Heart right ventricle (tissue), 16 donors: ENCODE data around the gene MRTFA. TPM values are rescaled to one million over a fixed set of nuclear protein-coding genes. Genes with fewer than 3 reads are reported as not detected.

Source experiments
- ATAC-seq, 8 donors: fragments of 200-7000 bp; cut with Tn5 transposase; one replicate each; pipeline ENCODE4 v1.9.1; 2020; ENCODE audit warnings: mild to moderate bottlenecking in 8 of 8, moderate library complexity in 8 of 8, moderate number of reproducible peaks in 1 of 8
- DNase-seq, 2 donors: peaks; one replicate each; pipeline ENCODE4 v3.0.0-alpha.2; 2020
- H3K27ac ChIP-seq, 10 donors: fragments of 200-600 bp; sonication (generic) in 2 of 10; one replicate each; pipeline versions ENCODE4 v1.5.0 to v1.8.0; 2020 to 2022; ENCODE audit warnings: mild to moderate bottlenecking in 3 of 10
- H3K27me3 ChIP-seq, 7 donors: fragments of 200-600 bp; one replicate each; pipeline ENCODE4 v1.8.0; 2021 to 2022; ENCODE audit warnings: mild to moderate bottlenecking in 2 of 7
- H3K36me3 ChIP-seq, 9 donors: fragments of 200-600 bp; sonication (generic) in 1 of 9; one replicate each; pipeline versions ENCODE4 v1.5.0 to v1.8.0; 2020 to 2022; ENCODE audit warnings: mild to moderate bottlenecking in 2 of 9
- H3K4me1 ChIP-seq, 9 donors: fragments of 200-600 bp; sonication (generic) in 1 of 9; one replicate each; pipeline versions ENCODE4 v1.5.0 to v1.8.0; 2020 to 2022; ENCODE audit warnings: mild to moderate bottlenecking in 4 of 9
- H3K4me3 ChIP-seq, 10 donors: fragments of 200-600 bp; sonication (generic) in 2 of 10; one replicate each; pipeline versions ENCODE4 v1.5.0 to v1.8.0; 2020 to 2022; ENCODE audit warnings: mild to moderate bottlenecking in 7 of 10, moderate library complexity in 2 of 10
- H3K9me3 ChIP-seq, 11 donors: fragments of 200-600 bp in 10 of 11; sonication (generic) in 2 of 11; one replicate each; pipeline versions ENCODE4 v1.5.0 to v1.8.0; 2013 to 2022; ENCODE audit warnings: mild to moderate bottlenecking in 2 of 11, control low read depth in 1 of 11, moderate library complexity in 1 of 11
- WGBS, 2 donors: extraction: QIAGEN DNeasy Blood & Tissue Kit; methylation state at CpG; one replicate each; pipeline ENCODE4 v1.1.7; 2013; ENCODE audit warnings: inconsistent platforms in 1 of 2; 5-methylcytosine and 5-hydroxymethylcytosine counted together
- intact Hi-C, 10 donors: fragments of 100-400 bp; cut with DNase I; formaldehyde crosslinking; loops; one replicate each; pipeline versions ENCODE4 v1.11.1 to v1.14.2; 2022
- polyA plus RNA-seq, 2 donors: library from polyadenylated mRNA; stranded (reverse); fragments of 200-250 nt; gene quantifications; one replicate each; pipeline ENCODE4 v1.2.3, GENCODE V29; 2013
- total RNA-seq, 10 donors: library from RNA; stranded (reverse); fragmentation: NEBNext Ultra II Directional in 3 of 10; extraction: Animal tissue kit (Norgen Biotek cat#: 25700) in 3 of 10; gene quantifications; one replicate each; pipeline versions ENCODE4 v1.2.1 to v1.2.4, GENCODE V29; 2021 to 2023
- TF ChIP-seq, protein P1 (sequence below), 9 donors: fragments of 200-600 bp; sonication (generic) in 2 of 9; IDR thresholded peaks; one replicate each; pipeline versions ENCODE4 v1.5.0 to v1.8.0; 2021 to 2022; ENCODE audit warnings: antibody characterized with exemption in 9 of 9, mild to moderate bottlenecking in 5 of 9, moderate library complexity in 1 of 9
- donor health status: Arrhythmogenic right ventricular cardiomyopathy.
- donor health status: ischemic (EF 13 %, LVEDD 7.1; RV severe dilation, severe dysfunction).
- donor health status: healthy with polysubstance abuse.
- donor health status: DM: no; HTN: yes; CAD: no.
- donor health status: DM: no; HTN: no; CAD: no.
- donor health status: ischemic (EF 25% LVEDD 6.9; RV normal size, moderate dysfunction).
- donor health status: ischemic (EF 25% LVEDD 5.7; RV mildly dilated, moderate dysfunction).
- donor health status: healthy.
- donor health status: DM: yes; HTN: yes; CAD: no.
- donor health status: Ischemic cardiomyopathy.
- donor health status: ischemic (EF 35%, LVEDD 5.7; RV mildly dilated, moderate dysfunction).
- donor health status: nonischemic (EF 11% LVEDD 7.7; RV severe dilation, severe dysfunction).
- donor health status: DM: yes; HTN: yes; CAD: no.
- donor health status: PGD.
- donor health status: ischemic (EF 29% LVEDD 5.4; RV normal size, mild dysfunction).
- donor health status: nonischemic (EF 23%, LVEDD 6.1; RV moderate dilation, normal function).

MRTFA gene
- total and polyA plus RNA-seq, 12 donors, result 13.2 to 30.9 (median 18.9) TPM

DNA sequence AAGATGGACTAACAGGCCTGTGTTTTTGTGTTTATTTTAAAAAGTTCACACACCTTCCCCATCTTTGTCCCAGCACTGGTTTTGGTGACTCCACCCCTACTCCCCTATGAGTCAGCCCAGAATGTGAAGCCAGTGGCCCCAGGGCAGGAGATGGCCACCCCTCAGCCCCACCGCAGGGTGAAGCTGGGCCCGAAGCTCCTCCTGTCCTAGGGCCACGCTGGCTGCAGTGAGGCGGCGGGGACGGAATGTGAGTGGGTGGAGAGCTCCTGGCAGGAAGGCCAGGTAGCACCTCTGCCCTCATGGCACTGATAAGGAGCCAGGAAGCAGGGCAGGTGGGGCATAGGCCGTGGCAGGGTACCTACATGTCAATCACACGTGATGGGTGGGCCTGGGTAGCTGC lies 226.2 kb downstream of the MRTFA start:
- no peak for DNase-seq
- WGBS, 2 donors, result 84 to 91% methylated on average over 8 of the region's 8 CpGs
- TF ChIP-seq, protein P1, sequence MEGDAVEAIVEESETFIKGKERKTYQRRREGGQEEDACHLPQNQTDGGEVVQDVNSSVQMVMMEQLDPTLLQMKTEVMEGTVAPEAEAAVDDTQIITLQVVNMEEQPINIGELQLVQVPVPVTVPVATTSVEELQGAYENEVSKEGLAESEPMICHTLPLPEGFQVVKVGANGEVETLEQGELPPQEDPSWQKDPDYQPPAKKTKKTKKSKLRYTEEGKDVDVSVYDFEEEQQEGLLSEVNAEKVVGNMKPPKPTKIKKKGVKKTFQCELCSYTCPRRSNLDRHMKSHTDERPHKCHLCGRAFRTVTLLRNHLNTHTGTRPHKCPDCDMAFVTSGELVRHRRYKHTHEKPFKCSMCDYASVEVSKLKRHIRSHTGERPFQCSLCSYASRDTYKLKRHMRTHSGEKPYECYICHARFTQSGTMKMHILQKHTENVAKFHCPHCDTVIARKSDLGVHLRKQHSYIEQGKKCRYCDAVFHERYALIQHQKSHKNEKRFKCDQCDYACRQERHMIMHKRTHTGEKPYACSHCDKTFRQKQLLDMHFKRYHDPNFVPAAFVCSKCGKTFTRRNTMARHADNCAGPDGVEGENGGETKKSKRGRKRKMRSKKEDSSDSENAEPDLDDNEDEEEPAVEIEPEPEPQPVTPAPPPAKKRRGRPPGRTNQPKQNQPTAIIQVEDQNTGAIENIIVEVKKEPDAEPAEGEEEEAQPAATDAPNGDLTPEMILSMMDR (IDR thresholded peaks at IDR 0.05), result no peak
- intact Hi-C loops, result no loop called here
- Histone ChIP-seq H3K27ac (no peak overlapping the region), H3K27me3 (no peaks in the 10 kb centered on the region), H3K9me3 (no peaks in the 10 kb centered on the region), H3K36me3 (peaks cover 0 to 90% (median 35%) of the 10 kb centered on the region in 9 donors), H3K4me3 (no peak overlapping the region), H3K4me1 (peaks cover 0 to 20% (median 2%) of the 10 kb centered on the region in 9 donors)
- no peak for ATAC-seq

DNA sequence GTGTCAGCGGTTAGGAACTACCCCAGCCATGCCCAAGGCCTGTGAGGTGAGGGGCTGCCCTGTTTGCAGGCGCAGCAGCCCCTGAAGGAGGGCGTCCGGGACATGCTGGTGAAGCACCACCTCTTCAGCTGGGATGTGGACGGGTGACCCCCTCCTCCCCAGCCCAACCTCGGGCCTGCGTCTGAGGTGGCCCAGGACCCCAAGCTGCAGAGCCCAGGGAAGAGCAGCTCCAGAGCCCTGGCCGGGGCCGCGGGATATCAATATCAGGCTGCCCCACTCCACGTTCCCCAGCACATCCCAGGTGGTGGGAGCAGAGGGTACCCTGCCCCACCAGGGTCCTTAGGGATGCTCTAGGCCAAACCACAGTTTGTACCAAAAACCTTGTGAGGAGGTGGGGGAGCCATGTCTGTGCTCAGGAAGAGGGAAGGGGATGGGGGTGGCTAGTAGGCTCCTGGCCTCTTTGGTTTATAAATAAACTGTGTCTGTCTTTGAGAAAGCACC lies 226.9 kb downstream of the MRTFA start:
- intact Hi-C loops, result no loop called here
- H3K27ac ChIP-seq, result no peak overlapping the region
- no peaks in the 10 kb centered on the region for H3K27me3 ChIP-seq
- ATAC-seq (no peak), DNase-seq (no peak)
- WGBS, 2 donors, result 91 to 93% methylated on average over 11 of the region's 11 CpGs
- TF ChIP-seq, protein P1 (IDR thresholded peaks at IDR 0.05), result no peak
- peaks cover 0 to 92% (median 37%) of the 10 kb centered on the region in 9 donors for H3K36me3 ChIP-seq
- H3K4me3 ChIP-seq, result no peak overlapping the region
- no peaks in the 10 kb centered on the region for H3K9me3 ChIP-seq
- peaks cover 0 to 14% (median 0%) of the 10 kb centered on the region in 9 donors for H3K4me1 ChIP-seq

DNA sequence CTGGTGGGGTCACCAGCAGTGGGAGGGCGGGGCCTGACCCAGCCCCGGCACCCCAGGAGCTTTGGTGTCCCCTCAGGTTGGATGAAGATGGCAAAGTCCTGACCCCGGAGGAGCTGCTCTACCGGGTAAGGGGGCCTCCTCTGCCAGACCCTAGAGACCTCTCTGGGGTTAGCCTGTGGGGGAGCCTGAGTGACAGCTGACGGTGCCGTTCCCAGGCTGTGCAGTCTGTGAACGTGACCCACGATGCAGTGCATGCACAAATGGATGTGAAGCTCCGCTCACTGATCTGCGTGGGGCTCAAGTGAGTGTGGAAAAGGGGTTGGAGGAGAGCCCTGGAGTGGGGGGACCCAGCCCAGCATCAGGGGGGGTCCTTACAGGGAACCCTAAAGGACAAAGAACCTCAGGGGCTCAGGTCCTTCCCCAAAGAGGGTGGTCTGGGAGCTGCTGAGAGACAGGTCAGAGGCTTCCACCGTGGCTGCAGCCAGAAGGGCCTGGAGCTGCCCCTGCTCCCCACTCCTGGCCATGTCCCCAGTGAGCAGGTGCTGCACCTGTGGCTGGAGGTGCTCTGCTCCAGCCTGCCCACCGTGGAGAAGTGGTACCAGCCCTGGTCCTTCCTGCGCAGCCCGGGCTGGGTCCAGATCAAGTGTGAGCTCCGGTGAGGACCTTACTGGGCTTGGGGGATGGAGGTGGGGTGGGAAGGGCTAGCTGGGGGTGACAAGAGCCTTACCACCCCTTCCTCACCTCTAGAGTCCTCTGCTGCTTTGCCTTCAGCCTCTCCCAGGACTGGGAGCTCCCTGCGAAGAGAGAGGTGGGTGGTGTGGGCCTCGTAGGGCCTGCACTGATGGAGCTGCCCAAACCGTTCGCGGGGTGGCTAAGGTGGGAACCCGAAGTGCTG lies 227.6 kb downstream of the MRTFA start:
- H3K4me3 ChIP-seq, result no peak overlapping the region
- ATAC-seq (peak in 1 of 8 donors; percentile 3), DNase-seq (no peak)
- H3K36me3 ChIP-seq, result peaks cover 0 to 95% (median 40%) of the 10 kb centered on the region in 9 donors
- H3K4me1 ChIP-seq, result peaks cover 0 to 14% (median 0%) of the 10 kb centered on the region in 9 donors
- WGBS, 2 donors, result 87 to 90% methylated on average over 21 of the region's 21 CpGs
- TF ChIP-seq, protein P1 (IDR thresholded peaks at IDR 0.05), result no peak
- H3K27ac ChIP-seq, result no peak overlapping the region
- no peaks in the 10 kb centered on the region for H3K27me3 ChIP-seq
- intact Hi-C loops, result no loop called here
- H3K9me3 ChIP-seq, result no peaks in the 10 kb centered on the region

DNA sequence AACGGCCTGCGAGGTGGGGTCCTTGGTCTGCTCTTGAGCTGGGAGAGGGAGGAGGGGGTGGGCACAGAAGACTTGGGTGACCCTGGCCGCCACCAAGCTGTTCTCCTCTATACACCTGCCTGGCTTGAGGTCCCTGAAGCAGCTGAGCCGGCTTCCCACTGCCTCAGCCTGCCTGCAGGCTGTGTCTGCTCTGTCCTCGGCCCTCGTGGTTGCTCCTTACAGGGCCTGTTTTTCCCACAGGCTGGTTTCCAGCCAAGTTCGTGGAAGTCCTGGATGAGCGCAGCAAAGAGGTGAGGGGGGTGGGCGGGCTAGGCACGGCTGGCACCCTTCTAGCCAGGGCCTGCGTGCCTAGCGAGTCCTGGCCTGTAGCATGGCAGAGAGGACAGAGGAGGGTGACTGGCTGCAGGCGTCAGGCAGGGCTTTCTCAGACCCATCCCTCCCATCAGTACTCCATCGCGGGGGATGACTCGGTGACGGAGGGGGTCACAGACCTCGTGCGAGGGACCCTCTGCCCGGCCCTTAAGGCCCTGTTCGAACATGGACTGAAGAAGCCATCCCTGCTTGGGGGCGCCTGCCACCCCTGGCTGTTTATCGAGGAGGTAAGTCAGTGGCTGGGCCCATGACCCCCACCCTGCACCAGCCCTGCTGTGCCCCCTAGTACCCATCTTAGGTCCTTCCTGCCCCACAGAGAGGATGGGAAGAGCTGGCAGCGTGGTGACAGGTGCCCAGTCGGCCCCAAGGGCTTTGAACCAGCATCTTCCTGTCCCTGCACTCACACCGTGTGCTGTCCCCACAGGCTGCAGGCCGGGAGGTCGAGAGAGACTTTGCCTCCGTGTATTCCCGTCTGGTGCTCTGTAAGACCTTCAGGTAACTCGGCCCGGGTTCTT lies 228.4 kb downstream of the MRTFA start:
- DNase-seq, result no peak
- peaks cover 0 to 97% (median 41%) of the 10 kb centered on the region in 9 donors for H3K36me3 ChIP-seq
- TF ChIP-seq, protein P1 (IDR thresholded peaks at IDR 0.05), result no peak

More for the DNA sequence above, 228.4 kb downstream of the MRTFA start:
- no peaks in the 10 kb centered on the region for H3K9me3 ChIP-seq
- ATAC-seq, result no peak
- H3K4me3 ChIP-seq, result no peak overlapping the region
- H3K27me3 ChIP-seq, result no peaks in the 10 kb centered on the region
- peaks cover 0 to 17% (median 0%) of the 10 kb centered on the region in 9 donors for H3K4me1 ChIP-seq
- WGBS, 2 donors, result 87 to 88% methylated on average over 32 of the region's 32 CpGs
- intact Hi-C loops, result no loop called here
- H3K27ac ChIP-seq, result no peak overlapping the region
